Caki2 (cell line): Measurements from ENCODE around the gene MXRA8. TPM values are rescaled to one million over a fixed set of nuclear protein-coding genes. Genes with fewer than 3 reads are reported as not detected.

Experiments
- DNase-seq: peaks from one replicate; pipeline ENCODE4 v3.0.0-alpha.2; 2015; ENCODE audit warnings: low read depth
- in situ Hi-C: cut with HindIII; loops from 2 replicates; pipeline ENCODE4 v1.10.0; 2016; ENCODE audit warnings: low sequenced_read_pairs, low pct_unique_long_range_greater_than_20kb, mixed read lengths
- total RNA-seq: library from RNA; depleted of rRNA; stranded (reverse); fragments of >200 nt; shearing (Covaris generic); gene quantifications from 2 replicates; pipeline ENCODE4 v1.2.3, GENCODE V29; 2014; ENCODE audit warnings: low replicate concordance

Gene MXRA8
- total RNA-seq, 1 experiment from 2014 or later: not detected

DNA sequence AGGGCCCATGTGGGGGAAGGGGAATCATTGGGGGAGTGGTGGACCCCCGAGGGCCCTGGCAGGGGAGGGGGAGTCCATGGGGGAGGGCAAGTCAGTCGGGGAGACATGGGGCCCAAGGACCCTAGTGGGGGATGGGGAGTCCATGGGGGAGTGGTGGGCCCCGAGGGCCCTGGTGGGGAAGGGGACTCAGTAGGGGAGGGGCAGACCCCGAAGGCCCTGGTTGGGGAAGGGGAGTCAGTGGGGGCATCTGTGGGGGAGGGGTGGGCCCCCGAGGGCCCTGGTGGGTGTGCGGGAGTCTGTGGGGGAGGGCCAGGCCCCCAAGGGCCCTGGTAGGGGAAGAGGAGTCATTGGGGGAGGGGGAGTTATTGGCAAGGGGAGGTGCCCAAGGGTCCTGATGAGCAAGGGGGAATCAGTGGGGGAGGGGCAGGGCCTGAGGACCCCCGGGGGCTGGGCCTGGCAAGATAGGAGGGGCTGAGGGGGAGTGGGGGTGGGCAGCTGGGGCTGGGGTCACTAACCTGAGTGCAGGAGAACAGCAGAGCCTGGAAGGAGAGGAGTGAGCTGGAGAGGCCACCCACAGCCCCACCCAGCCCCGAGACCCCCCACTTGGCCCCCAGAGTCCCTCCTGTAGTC is 2.1 kb downstream of the MXRA8 start:
- in situ Hi-C loops: no loop called here
- DNase-seq: no peak

DNA sequence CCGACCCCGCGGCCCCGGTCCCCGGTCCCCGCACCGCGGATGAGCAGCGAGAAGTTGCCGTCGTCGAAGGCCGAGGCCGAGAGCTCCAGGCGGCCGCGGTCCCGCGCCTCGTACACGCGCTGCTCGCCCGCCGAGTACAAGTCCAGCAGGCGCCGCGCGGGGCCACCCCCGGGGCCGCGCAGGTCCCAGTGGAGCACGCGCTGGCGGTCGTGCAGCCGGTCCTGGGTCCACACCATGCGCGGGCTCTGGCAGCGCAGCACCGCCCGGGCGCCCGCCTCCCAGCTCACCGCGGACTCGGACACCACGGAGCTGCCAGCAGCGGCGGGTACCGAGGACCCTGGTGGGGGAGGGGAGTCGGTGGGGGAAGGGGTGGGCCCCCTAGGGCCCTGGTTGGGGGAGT is 2.9 kb downstream of the MXRA8 start:
- no peak for DNase-seq
- in situ Hi-C loops: no loop called here

DNA sequence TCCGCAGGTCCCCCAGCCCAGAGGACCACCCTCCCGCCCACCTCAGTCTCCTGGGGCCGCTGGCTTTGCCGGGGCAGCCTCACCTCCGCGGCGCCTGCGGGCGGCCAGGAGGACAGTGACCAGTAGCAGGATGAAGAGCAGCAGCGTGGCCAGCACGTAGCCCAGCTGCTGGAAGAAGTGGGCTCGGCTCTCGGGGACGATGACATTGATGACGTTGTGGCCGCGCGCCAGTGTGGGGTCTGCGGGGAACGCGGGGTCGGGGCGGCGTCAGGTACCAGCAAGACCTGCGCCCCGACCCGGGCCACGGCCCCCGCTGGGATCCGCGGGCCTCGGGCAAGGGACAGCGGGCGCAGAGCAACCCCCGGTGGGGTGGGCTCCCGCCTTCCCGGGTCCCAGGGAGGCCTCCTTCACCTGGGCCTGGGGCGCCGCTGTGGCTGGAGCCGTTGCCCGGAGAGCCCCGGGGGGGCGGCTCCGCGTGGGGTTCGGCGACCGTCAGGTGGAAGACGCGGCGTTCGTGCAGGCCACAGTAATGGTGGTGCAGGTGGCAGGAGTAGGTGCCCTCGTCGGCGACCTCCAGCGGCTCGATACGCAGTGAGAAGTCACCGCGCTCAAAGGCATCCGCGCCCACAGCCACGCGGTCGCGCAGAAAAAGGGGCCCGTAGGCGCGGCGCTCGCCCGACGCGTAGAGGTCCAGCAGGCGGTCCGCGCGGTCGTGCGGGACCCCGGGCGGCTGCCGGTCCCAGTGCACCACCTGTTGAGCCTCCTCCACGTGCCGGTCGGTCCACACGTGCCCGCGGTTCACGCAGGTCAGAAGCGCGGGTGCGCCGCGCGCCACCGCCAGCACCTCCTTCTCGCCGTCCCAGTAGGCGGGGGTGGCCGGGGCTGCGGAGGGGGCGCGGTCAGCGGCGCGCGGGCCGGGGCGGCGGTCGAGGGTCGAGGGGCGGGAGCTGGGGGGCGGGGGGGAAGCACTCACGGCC is 3.8 kb downstream of the MXRA8 start:
- no peak for DNase-seq
- in situ Hi-C loops: no loop called here

DNA sequence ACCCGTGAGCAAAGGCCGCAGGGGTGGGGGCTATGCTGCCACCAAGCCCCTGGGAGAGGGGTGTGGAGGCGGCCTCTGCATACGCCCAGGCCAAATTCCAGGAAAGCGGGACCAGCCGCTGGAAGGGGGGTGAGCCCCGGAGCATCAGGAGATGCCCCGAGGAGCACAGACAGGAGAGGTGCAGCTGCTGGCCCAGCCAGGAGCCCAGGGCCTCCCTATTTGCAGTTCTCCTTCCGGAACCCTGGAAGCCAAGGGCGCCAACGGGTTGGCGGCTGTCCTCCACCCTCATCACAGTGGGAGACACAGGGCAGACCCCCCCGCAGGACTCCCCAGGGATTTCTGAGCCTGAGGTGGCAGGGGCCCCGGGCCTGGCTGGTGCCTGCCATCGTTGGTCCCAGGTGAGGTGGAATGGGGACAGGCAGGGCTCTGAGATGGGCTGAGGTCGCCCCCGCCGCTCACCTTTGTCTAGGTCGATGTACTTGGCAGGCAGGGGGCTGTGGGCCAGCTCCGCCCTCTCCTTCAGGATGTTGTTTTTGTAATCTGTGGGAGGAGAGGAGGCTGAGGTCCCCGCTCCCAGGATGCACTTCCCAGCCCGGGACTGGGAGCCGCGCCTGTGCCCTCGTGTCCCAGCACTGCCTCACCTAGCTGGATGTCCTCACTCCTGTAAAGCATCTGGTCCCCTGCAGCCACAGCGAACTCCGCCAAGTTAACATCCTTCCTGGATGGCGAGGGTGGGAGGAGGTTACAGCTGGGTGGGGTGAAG is 4.8 kb downstream of the MXRA8 start:
- no peak for DNase-seq
- in situ Hi-C loops: no loop called here

- in situ Hi-C loops: no loop called here
Measured at GRCh38 chr1:1352786-1353388, 5.5 kb downstream of the MXRA8 start.

DNA sequence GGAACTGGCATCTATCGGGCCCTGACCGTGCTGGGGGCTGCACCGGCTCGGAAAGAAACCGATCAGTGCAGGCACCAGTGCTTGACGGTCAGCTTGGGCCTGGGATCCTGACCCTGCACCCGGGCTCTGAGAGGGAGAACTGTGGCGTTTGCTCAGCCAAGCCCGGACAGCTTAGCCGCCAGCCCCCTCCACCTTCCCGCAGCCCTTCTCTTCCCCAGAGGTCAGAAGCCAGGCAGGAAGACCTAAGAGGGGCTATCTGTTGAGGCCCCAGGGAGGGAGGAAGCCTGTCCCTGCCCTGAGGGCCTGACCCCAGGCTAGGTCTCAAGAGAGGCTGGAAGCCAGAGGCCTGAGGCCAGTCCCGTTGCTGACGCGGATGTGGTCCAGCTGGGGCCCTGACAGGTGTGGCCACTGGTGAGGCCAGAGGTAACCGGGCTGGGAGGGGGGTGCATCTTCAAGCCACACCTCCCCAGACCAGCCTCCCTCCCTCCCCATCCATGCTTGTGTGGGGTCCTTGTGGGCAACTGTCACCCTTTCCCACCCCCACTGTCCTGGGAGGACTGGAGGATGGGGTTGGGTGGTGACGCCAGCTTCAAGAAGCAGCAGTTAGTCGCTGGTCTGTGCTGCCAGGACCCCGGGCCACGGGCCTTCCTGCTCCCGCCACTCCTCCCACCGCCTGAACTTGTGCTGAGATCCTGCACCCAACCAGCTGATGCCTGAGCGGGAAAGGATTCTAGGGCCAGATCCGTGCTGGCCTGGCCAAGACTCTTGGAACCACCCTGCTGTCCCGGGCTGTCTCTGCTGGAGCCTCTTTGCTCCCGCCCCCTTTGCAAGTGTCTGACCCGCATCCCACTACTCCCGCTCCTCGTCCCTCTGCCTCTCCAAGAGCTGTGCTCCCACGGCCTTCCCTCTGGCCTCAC is 6.6 kb downstream of the MXRA8 start:
- no peak for DNase-seq

More at GRCh38 chr1:1352786-1353388, 5.5 kb downstream of the MXRA8 start:
- DNase-seq: no peak

DNA sequence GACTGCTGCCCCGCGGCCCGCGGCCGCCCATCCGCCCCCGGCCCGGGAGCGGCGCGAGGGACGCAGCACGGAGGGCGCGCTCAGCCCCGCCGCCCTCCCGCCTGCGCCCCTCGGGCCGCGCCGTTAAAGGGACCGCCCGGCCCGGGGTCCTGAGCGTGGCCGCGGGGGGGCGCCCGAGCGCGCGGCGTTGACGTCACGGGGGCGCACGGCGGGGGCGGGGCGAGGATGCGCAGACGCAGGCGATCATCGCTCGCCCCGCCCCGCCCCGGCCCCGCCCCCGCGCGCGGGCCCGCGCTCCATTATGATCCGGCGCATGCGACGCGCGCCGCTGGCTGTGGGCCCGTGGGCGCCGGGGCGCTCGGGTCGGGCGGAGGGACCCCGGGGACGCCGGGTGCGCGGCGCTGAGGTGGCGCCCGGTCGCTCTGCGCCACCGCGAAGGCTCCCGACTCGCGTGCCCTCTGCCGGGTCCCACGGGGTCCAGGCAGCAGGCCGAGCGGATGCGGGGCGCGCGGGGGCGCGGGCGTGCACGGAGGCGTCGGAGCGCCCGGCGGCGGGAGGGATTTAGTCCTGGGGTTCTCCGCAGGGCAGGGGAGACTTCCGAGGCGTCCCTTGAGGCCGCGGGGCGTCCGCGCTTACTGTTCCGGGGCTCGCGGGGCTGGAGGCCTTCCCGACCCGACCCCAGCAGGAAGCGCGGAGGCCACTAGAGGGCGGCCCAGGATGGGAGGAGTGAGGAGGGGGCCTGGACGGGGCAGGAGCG is 8.9 kb downstream of the MXRA8 start, which contains the start of gene DVL1:
DVL1 (minus strand) TSS at position 163 of the 757 bp plus-strand sequence. CDS start 353 bp downstream, outside the sequence.
- peak; percentile 41 for DNase-seq
- in situ Hi-C loops: no loop called here

More for the DNA sequence above, 6.6 kb downstream of the MXRA8 start:
- in situ Hi-C loops: no loop called here

- no peak for DNase-seq
- in situ Hi-C loops: no loop called here
Measured at GRCh38 chr1:1348420-1349255, 9.7 kb downstream of the MXRA8 start.

DNA sequence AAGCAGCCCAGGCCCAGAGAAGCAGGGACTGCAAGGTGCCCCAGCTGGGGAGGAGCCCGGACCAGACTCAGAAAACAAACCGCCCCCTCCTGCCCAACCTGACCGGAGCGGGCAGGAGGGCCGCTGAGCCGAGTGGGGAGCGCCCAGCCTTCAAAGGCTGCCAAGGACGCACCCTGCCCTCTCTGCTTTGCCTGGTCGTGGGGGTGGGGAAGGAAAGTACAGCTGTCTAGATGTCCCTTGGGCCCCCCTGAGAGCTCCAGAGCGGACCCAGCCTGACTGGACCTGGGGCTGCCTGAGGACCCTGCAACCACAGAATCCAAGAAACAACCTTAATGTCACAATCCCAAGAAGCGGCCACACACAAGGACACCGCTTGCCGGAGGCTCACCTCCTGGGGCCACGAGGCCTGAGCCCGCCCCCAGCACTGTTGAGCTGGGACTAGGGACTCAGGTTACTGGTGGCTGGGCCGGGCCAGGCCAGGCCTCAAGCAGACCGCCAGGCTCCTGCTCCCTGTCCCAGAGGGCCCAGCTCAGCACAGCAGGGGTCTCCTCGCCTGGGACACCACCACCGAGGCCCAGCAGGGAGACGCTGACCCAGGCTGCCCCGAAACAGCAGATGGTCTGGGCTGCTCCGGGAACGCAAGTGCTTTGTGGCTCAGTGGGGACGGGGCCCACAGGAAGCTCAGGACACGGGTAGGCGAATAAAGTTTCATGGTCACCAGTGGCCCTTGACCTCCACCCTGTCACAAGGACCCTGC is 10.5 kb downstream of the MXRA8 start:
- in situ Hi-C loops: no loop called here
- peak; percentile 61 for DNase-seq

DNA sequence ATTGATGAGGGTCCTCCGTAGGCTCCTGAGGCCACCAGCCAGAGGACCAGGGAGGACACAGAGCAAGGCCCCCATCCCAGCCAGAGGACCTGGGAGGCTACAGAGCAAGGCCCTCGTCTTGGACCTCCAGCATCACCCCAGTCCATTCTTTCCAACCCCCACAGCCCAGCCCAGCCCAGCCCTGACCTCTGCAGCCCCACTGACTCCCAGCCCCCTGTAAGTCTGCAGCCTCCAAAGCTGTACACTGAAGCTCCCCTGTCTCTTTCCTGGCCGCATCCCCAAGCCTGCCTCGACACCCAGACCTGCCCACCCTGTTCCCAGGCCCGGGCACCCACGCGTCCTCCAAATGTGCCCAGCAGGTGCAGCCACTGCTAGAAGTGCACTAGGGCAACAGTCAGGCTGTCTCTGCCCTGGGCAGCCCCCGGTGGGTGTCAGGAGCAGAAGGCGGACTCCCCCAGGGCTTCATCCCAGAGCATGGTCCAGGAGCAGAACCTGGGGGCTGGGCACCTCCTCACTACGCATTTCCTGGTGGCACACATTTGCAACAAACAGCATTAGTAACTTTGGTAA is 11.2 kb downstream of the MXRA8 start:
- DNase-seq: no peak
- in situ Hi-C loops: no loop called here

- in situ Hi-C loops: no loop called here
- DNase-seq: no peak
Measured at GRCh38 chr1:1346501-1346890, 11.9 kb downstream of the MXRA8 start.

DNA sequence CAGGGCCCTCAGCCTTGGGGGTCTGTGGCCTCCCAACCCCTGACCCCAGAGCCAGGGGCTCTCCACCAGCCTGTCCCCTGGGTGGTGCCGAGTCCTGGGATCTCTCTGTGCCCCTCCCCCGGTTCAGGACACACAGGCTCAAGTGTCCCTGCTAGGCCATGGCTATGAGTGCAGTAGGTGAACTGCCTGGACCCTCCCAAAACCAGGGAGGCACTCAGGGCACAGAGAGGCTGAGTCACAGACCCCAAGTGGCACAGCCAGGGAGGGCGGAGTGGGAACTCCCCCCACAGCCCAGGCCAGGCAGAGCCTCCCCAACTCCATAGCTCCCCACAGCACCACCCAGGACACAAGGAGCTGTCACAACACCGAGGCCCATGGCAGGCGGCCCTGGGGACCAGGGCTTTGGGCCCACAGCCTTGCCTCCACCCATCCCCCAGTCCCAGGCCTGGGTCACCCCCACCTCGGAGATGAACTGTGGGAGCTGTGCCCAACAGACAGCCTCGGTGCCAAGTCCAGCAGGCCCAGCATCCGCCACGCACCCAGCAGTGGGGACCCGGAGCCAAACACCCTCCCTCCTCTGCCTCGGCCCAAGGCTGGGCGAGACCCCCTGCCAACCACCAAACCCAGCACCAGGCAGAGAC is 12.4 kb downstream of the MXRA8 start:
- DNase-seq: no peak
- in situ Hi-C loops: no loop called here

- in situ Hi-C loops: no loop called here
- no peak for DNase-seq
Measured at GRCh38 chr1:1345384-1345783, 13.0 kb downstream of the MXRA8 start.

DNA sequence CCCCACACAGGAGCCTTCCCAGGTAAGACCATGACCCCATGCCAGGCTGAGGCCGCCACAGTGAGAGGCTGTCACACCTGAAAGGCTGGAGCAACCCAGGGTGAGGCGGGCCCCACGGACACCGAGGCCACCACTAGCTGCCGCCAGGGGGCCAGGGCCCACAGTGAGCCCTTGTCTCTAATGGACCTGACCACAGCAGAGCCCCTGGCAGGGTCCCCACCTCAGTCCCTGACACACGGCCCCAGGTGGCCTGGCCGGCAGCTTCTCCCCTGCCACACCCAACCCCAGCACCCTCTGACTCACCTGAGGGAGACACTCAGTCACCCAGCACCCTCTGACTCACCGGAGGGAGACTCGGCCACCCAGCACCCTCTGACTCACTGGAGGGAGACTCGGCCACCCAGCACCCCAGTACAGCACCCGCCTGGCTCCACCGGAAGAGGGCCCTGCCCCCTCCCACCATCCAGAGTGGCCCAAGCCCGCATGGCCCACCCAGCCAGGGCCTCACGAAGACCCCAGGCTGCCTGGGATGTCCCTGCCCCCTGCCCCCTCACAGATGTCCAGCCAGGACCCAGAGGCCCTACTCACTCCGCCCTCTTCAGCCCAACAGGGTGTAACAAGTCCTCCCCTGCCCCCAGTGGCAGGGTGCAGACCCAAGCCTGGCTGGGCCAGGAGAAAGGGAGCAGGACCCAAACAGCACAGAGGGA is 13.5 kb downstream of the MXRA8 start:
- in situ Hi-C loops: no loop called here
- peak; percentile 91 for DNase-seq
